HG02623 (cell line): ENCODE data around the gene SLC2A11.
A peak's percentile ranks its signal among the peaks of the same experiment; 100 is the strongest.

Experiments
- ATAC-seq: cut with Tn5 transposase; IDR thresholded peaks from one replicate; pipeline ENCODE4 v1.9.1; 2021; ENCODE audit warnings: moderate library complexity; ENCODE audit not compliant: unreplicated experiment

SLC2A11 gene

DNA sequence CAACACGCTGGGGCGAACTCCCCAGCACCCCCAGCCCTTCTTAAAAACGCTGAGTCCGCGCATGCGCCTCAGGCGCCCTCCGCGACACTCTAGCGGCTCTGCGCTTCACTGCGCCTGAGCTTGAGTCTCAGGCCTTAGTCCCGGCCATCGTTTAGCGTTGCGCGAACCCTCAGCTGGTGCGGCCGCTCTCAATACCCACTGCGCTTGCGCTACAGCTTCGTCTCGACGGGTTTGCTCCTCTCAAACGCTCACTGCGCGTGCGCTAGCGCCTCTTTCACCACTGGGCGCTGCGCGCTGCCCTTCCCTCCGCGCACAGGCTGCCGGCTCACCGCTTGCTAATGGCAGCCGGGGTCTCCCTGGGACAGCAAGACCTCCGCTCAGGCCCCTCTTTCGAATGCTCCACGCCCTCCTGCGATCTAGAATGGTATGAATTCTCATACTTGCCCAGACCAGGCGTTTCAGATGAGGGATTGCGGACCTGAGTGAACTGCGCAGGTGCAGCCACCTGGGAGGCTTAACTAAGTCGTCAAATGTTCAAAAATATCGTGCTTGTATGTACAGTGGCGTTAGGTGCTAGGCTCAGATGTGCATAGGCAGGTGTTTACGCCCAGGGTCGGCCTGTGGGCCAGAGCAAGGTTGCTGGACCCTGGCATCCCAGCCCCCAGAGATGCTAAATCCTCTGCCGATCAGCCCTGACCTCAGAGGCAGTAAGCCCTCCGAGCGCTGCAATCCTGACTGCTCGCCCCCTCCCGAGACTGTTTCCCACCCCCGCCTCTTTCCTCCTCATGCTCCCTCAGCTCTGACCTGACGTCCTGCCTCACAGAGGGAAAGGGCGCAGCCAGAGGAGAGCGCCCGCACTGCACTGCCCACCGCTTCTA is at the start of gene SLC2A11:
Gene SLC2A11, plus strand, starts transcription at position 270 of the 878 bp plus-strand sequence. Its CDS starts 125 bp downstream, at position 395.
- ATAC-seq, result peak; percentile 89

GRCh38 chr22:23812378-23812777 is 45.3 kb upstream of the SLC2A11 start:
- no peak for ATAC-seq

DNA sequence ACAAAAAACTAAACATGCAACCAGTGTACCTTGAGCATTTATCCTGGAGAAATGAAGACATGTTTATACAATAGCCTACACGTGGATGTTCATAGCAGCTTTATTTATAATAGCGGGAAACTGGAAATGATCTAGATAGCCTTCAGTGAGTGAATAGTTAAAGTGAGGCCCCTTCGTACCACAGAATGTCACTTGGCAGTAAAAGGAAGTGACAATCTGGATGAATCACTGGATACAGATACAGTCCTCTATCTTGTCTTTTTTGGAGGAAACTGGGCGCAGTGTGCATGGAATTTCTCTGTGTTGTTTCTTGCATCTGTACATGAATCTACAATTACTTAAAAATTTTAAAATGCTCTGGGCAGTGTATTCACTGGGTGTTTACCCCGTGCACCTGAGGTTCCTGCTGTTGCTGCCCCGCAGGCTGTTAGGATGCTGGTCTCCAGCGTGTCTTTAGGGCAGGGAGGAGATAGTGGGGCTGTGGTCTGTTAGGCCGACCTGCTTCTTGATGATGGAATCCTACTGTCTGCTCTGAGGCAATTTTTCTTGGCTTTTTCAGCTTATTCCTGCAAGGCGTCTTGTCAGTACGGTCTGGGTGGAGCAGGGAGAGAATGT is 42.0 kb upstream of the SLC2A11 start:
- no peak for ATAC-seq

DNA sequence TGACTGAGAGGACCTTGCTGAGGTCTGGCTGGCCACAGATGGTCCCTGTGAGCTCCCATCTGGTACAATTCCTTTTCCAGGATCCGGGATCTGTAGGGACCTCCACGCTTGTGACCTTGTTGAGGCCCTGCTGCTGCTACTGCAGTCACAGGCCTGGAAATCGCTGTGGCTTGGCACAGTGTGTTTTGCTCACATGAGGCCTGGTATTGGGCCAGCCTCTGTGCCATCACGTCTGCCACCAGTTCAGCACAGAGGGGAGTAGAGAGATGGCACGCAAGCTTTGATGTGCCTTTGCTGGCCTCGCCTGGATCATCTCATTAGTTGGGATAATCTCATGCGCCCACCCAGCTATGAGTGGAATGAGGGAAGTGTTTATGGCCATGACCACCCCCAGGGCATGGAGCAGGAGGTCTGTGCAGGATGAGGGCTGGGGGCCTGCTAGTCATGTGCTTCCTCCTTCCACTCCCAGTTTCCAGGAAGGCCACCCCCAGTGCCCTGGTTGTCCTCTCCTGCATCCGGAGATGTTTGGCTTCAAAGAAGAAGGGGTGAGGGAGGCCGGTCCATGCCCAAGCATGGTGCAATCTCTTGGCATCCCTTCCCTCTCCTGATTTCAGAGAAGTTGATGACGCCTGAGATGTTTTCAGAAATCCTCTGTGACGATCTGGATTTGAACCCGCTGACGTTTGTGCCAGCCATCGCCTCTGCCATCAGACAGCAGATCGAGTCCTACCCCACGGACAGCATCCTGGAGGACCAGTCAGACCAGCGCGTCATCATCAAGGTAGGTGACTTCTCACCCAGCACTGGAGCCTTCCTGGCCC is 41.3 kb upstream of the SLC2A11 start:
- ATAC-seq, result no peak

- ATAC-seq, result no peak
Observed at GRCh38 chr22:23817146-23817545, 40.5 kb upstream of the SLC2A11 start.

GRCh38 chr22:23818541-23818940 is 39.1 kb upstream of the SLC2A11 start:
- no peak for ATAC-seq

- ATAC-seq, result no peak
Observed at GRCh38 chr22:23820748-23821211, 36.9 kb upstream of the SLC2A11 start.

DNA sequence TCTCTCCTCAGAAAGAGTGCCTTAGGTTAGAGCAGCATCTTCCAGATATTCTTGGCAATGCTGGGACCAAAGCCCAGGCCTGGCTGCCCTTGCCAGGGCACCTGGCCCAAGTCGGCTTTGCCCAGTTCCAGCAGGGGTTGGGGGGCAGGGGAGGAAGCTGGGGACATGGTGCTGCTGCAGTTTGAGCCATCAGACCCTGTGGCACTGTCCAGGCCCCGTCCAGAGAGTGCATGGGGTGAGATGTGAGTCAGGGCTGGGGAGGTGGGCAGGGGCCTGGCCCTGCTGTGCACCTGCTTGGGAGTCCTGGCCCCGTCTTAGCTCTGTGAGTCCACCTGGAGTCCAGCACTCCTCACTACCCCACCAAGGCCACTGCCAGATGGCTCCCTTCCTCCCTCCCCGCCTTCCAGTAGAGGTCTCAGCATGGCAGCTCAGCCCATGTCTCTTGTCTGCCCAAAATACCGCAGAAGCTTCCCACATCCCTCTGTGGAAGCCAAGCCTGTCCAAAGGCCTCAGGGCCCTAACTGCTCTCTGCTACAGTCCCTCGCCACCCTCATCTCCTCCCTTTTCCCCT is 35.5 kb upstream of the SLC2A11 start:
- ATAC-seq, result no peak

DNA sequence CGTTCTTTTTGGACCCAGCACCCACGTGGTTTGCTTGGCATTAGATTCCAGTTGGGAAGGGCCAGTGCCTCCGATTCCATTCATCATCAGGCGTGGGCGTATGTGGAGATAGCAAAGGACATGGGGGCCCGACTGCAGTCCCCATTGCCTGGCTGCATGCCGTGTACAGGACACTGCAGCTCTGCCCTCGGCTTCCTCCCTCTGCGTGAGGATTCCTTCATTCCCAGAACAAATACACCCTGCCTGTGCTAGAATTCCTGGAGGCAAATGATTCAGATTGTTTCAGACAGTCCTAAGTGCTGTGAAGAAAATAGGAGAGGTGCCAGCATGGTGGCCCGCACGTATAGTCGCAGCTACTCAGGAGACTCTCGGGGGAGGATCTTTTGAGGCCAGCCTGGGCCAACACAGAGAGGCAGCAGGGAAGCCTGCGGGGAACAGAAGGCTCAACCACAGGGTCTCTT is 34.3 kb upstream of the SLC2A11 start:
- ATAC-seq, result no peak

- ATAC-seq, result no peak
Observed at GRCh38 chr22:23824476-23825245, 33.0 kb upstream of the SLC2A11 start.

DNA sequence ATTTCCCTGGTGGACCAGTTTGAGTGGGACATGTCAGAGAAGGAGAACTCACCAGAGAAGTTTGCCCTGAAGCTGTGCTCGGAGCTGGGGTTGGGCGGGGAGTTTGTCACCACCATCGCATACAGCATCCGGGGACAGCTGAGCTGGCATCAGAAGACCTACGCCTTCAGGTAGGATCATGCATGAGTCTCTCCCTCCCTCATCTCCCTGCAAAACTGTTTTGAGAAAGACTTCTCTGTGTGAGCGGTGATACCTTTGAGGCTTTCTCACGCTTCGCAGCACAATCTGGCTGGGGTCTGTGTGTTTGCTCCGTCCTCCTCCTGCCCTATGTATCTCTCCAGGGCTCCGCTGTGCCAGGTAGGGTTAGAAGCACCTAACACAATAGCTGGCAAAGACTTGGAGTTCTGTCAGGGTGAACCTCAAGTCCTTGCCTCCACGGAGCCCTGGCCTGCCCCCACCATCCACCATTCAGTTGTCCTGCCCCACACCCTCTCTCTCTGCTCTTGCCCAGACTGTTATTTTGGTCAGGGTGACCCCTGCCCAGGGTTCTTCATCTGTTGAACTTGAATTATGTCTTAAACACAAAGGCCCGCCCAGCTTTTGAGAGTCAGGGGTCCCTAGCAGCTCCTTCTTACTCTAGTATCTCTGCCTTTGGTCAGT is 32.3 kb upstream of the SLC2A11 start:
- no peak for ATAC-seq

DNA sequence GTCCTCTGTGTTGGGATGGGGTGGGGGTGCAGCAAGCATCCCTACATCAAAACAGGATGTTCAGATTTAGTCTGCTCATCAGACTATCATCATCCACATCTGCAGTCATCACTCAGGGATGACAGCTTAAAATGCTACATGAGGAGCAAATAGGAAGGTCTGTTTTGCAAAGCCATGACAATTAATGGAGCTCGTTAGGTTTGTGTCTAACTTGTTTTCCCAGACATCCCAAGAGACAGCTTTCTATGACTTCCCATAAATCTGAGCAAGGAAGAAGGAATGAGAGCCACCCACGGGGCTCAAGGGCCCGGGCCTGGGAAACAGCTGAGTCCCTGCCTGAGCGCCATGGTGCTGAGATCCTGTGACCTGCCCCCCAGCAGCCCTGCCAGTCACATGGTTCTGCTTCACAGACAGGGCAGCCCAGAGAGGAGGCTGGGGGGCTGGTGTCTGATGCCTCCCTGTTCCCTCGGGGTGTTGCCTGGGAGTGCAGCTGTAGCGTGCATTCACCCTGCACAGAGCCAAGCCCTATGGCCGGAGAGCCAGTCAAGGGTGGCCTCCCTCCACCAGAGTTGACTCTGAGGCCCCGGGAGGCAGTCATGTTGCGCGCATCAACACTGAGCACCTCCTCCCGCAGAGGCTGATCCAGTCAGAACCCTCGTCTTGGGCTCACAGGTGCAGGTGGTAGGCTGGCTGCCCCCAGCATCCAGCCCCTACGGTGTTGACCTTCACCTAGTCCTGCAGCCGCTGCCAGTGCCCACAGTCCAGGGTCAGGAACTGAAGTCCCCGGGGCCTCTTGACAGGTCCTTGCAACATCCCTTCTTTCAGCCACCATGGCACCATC is 30.9 kb upstream of the SLC2A11 start:
- no peak for ATAC-seq

DNA sequence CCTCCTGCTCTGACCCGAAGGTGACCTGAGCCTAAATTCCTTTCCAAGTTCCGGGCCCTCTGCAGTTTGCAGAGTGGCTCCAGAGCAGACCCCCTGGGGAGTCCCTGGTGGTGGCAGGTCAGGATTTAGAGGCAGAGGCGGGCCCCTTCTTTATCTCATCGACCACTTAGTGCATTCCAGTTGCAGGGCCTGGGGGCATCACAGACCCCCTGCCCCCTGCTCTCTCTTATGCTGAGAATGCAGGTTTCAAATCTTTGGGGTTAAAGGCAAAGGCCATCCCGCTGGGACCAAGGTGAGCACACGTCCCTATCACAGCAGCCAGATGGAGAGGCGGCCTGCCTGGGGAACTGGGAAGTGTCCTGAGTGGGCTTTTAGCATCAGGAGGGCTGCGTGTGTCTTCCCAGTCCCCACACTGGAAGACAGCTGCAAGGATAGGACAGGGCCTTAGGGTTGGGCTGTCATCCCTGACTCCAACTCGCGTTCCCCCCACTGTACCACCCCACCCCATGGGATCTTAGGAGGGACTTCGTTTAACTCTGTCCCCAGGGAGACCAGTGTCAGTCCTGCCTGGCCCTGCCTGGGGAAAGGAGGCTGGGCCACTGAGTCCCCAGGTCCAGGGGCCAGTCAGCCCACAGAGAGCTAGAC is 30.2 kb upstream of the SLC2A11 start:
- no peak for ATAC-seq

- no peak for ATAC-seq
Observed at GRCh38 chr22:23828800-23829680, 28.6 kb upstream of the SLC2A11 start.

DNA sequence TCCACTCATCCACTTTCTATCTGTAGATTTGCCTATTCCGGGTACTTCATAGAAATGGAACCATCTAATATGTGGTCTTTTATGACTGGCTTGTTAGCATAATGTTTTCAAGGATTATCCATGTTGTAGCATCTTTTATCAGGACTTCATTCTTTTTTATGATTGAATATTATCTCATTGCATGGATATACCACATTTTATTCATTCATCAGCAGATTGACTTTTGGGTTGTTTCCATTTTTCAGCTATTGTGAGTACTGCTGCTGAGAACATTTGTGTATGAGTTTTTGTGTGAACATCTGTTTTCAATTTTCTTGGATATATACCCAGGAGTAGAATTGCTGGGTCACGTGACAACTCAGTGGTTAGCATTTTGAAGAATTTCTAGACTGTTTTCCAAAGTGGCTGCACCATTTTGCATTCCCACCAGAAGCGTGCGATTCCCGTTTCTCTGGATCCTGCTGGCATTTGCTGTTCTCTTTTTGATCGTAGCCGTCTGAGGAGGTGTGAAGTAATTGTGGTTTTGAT is 27.8 kb upstream of the SLC2A11 start:
- no peak for ATAC-seq

- no peak for ATAC-seq
Observed at GRCh38 chr22:23831261-23831660, 26.4 kb upstream of the SLC2A11 start.

DNA sequence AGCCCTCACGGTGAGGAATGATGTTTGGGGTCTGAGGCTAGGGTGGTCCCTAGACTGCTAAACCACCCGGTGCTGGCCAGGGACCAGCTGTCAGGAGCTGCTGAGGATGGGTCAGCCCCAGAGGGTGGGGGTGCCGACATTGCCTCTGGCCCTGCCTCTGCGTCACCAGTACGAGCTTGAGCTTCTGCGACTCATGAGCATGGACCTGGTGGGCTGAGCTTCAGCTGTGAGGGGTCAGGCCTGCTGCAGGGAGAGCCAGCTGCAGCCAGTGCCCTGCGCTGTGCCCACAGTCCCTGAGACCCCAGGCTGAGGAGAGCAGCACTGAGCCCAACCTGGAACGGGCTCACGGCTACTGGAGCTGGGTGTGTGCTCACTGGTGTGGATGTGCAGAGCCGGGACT is 25.9 kb upstream of the SLC2A11 start:
- no peak for ATAC-seq
